Measurements from ENCODE around the gene MAP6D1.
"Not testable (repeated sequence)": the region's sequence is repeated elsewhere in the genome, so short reads cannot be mapped to it uniquely, and the experiment has no call there.

MAP6D1 gene

DNA sequence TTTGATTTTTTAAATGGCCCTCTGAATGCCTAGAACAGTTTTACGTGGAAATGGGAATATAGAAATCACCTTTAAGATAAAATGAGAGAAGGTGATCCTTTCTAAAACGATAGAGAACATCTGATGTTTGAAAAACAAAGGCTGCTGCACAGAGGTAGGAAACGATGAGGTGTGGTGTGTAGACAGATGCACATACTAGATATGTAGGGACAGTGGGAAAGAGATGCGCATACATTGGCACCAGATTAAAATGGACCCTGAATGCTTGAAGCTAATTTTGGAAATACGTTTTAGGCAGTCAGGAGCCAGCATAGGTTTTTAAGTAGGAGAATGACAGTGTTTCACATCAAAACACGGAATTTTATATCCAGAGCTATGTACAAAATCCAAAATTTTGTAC is 29.0 kb downstream of the MAP6D1 start:
- no peak for DNase-seq

DNA sequence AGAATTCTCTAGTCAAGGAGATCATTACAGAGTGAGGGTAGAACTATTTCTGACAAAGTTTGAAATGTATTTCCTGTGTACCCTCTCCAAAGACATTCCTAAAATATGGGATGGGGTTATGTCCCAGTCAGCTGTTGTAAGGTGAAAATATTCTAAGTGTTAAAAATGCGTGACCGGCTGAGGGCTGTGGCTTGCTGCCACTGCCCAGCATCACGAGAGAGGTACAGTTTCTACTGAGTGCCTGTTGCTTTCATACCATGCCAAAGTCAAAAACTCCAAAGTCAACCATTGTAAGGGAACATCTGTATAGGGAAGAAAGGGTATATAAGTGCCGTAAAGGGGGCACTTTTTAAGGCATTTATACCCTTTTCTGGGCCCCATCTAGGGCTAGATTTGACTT is 30.9 kb downstream of the MAP6D1 start:
- DNase-seq = no peak

DNA sequence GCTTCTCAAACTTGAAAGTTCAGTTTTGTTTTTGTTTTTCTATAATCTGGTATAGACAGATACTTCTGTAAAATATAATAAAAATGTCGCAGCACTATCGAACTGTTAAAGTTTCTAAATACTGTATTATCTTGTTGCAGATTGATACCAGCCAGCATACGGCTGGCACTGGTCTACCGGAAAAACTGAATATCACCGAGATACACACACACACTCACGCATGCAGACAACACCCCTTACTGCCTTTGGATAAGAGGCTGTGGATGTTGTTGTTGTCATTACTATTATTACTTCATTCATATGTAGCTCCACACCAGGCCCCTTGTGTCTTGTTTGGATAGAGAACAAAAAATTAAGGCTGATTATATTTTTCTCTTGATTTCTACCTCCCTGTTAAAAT is 32.4 kb downstream of the MAP6D1 start:
- DNase-seq = no peak

DNA sequence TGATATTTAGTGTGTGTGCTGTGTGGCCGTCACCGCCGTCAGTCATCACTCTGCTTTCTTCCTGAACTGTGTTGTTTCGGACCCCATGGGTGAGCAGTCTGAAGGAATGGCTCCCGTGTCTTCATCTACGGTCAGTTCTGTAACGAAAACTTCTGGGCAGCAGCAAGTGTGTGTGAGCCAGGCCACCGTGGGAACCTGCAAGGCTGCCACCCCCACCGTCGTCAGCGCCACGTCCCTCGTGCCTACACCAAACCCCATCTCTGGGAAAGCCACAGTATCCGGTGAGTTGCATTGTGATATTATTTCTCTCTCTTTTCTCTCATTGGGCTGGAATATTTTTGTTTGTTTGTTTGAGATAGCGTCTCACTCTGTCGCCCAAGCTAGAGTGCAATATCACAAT is 34.7 kb downstream of the MAP6D1 start:
- DNase-seq = no peak

DNA sequence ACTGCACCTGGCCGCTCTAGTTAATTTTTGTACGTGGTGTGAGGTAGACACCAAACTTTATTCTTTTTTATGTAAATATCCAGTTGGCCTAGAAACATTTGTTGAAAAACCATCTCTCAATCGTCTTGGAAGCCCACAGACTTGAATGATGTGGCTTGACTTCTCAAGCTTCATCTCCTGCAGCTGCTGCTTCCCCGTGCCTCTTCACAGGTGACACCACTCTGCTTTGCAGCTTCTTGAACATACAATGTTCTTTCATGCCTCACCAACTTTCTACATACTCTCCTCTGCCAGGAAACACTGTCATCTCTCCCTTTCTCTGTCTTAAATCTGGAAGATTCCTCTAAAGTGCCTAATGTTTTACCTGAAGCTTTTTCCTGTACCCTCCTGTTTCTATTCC is 35.6 kb downstream of the MAP6D1 start:
- DNase-seq = no peak

DNA sequence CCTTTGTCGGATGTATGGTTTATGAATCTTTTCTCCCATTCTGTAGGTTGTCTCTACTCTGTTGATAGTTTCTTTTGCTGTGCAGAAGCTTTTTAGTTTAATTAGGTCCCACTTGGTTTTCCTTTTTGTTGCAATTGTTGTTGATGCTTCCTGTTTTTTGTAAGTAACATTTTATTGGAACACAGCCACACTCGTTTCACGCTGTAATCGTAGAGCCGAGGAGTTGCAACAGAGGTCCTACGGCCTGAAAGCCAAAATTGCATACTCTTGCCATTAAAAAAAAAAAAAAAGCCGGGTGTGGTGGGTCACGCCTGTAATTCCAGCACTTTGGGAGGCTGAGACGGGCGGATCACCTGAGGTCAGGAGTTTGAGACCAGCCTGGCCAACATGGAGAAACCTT is 40.9 kb downstream of the MAP6D1 start:
- not testable (repeated sequence) for DNase-seq

DNA sequence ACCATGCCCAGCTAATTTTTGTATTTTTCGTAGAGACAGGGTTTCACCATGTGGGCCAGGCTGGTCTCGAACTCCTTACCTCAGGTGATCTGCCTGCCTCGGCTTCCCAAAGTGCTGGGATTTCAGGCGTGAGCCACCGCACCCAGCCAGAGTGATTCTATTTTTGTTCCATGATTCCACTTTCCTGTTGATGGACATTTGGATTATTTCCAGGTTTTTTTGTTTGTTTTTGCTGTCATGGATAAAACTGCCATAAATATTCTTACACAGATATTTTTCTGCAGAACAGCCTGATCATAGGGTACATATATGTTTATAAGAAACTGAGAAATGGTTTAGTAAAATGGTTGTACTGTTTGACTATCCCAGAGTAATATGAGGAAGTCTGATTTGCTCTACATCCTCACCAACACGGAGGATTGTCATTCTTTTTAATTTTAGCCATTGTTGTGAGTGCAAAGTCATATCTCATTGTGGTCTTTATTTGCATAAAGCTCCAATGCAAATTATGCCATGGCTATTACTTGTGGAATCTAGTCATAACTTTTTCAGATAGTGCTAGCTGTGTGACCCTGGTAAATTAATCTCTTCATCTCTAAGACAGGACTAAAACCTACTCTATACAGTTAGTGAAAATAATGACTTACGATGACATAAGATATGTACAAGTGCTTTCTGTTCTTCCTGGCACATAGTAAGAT is 42.7 kb downstream of the MAP6D1 start:
- no peak for DNase-seq

DNA sequence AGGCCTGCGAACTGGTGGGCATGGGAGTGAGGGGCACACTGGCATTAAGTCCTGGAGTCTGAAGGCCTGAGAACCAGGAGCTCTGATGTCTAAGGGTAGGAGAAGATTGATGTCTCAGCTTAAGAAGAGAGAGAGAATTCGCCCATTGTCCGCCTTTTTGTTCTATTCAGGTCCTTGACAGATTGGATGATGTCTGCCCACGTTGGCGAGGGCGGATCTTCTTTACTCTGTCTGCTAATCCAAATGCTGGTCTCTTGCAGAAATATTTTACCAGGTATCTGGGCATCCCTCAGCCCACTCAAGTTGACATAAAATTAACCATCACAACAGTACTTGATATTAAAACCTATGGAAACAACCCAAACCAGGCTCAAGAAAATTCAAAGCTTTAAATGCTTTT is 44.1 kb downstream of the MAP6D1 start:
- no peak for DNase-seq

DNA sequence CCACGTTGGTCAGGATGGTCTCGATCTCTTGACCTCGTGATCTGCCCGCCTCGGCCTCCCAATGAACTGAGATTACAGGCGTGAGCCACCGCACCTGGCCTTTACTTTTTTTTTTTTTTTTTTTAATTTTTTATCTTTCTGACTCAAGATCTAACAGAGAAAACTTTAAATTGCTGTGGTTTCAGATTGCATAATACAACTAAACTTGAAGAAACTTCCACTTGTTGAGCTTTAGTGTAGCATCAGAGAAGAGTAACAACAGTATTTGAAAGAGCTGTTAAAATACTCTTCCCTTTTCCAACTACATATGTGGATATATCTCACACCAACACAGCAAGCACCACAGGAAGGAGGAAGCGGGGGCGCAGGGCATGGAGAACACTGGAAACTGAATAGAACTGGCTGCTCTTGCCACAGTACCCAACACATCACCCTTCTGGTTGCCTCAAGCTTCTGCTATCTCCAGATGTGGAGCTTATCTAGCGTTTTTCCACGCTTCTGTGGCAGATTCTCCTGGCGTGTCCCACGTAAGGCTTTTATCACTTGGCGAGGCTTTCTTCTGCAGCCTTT is 45.4 kb downstream of the MAP6D1 start:
- no peak for DNase-seq

DNA sequence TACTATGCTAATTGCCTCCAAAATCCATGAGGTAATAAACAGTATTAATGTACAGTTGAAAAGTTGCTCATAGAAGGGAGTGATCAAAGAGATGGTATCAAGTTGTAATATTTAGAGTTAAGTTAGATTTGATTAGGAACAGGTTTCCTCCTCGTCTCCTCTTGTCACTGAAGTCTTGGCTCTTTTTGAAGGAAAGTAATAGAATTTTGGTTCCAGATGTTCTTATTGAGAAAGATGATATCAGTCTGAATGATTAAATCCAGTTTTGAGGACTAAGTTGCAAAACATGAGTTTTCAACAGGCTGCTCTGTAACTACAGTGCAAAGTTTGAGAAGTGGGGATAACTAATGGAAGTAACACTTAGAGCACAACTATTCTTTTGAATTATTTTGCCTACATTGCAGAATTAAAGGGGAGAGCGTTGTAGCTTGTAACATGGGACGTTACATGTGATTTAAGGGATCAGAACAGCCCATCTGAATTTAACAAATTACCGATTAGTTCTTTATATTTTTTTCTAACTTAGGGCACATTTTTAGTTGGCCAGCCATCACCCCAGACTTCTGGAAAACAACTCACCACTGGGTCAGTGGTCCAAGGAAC is 48.3 kb downstream of the MAP6D1 start:
- peak; percentile 15 for DNase-seq

DNA sequence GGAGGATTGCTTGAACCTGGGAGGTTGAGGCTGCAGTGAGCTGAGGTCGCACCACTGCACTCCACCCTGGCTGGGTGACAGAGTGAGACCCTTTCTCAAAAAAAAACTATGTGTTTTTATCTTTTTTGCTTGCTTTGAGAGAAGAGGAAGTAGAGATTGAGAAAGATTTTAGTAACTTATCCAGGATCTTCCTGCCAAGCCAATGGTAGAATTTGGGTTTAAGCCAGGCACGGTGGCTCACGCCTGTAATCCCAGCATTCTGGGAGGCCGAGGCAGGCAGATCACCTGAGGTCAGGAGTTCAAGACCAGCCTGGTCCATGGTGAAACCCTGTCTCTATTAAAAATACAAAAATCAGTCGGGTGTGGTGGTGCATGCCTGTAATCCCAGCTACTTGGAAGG is 48.9 kb downstream of the MAP6D1 start:
- not testable (repeated sequence) for DNase-seq

DNA sequence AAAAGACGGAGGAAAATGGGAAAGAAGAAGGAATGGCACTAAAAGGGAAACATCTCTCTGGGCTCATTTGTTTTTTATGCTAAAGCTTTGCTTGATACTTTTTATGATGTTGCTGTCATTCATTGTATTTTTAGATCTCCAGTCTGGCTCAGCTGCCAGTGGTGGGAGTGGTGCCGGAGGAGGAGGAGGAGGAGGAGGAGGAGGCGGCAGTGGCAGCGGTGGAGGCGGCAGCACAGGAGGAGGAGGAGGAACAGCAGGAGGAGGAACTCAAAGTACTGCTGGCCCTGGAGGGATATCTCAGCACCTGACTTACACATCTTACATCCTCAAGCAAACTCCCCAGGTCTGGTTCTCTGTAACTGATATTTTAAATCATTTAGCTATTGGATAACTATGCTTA is 49.6 kb downstream of the MAP6D1 start:
- no peak for DNase-seq

DNA sequence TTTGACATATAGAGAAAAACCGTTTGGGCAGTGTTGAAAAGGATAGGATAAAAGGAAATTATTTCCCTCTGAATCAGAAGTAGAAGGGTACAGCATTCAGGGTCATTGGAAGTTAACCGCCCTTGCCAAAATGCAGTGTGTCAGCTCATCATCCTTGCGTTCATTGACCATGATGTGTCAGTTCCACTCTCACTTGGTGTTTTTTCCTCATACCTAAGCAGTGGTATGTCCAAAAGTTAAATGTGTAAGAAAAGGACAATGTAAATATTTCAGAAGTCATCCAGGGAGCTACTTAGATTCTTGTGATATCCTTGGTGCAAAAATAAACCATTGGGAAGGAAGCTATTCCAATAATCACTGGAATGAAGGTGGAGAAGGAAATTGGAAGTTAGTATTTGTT is 50.7 kb downstream of the MAP6D1 start:
- no peak for DNase-seq

DNA sequence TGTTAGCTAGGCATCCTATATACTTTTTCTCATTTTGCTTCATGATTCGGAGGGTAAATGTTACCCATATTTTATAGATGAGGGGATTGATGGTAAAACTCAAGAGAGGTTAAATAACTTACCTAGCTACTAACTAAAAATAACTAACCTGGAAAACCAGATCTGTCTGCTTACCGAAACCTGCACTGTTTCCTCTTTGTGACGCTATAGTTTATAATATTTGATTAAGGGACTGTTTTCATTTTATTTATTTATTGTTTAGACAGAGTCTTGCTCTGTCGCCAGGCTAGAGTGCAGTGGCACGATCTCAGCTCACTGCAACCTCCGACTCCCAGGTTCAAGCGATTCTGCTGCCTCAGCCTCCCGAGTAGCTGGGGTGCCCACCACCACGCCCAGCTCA is 55.9 kb downstream of the MAP6D1 start:
- no peak for DNase-seq

DNA sequence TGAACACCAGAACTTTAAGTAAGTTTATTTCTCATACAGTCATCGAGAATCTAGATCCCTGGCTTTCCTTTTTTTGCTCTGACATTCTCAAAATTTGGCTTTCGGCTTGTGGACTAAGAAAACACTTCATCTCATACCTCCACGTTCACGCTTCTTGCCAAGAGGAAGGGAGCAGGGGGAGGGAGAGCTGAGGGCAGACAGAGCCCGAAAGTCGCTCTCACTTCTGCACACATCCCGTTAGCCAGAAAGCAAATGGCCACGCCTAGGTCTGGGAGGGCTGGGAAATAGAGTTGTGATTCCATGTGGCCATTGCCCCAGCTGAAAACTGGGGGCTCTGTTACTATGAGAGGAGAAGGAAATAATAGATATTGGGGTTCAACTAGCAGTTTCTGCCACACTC is 57.3 kb downstream of the MAP6D1 start:
- no peak for DNase-seq

DNA sequence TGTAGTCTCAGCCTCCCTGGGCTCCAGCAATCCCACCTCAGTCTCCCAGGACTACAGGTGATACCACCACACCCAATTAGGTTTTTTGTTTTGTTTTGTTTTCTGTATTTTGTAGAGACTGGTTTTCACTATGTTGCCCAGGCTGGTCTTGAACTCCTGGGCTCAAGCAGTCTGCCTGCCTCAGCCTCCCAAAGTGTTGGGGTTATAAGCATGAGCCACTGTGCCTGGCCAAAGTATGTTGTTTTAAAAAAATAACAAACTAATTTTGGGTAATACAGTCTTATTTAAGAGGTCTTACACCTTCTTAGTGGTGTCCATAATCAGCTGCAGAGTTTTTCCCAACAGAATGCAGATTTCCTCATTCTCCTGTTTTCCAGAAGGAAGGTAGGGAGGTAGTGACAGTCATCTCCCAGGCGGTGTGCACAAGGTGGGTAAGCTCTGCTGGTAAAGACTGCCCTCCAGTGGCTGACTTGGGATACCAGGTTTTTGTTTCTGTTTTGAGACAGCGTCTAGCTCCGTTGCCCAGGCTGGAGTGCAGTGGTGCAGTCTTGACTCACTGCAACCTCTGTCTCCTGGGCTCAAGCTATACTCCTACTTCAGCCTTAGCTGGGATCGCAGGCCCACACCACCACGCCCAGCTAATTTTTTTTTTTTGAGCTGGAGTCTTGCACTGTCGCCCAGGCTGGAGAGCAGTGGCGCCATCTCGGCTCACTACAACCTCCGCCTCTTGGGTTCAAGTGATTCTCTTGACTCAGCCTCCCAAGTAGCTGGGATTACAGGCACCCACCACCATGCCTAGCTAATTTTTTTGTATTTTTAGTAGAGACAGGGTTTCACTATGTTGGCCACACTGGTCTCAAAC is 58.4 kb downstream of the MAP6D1 start:
- peak; percentile 90 for DNase-seq

DNA sequence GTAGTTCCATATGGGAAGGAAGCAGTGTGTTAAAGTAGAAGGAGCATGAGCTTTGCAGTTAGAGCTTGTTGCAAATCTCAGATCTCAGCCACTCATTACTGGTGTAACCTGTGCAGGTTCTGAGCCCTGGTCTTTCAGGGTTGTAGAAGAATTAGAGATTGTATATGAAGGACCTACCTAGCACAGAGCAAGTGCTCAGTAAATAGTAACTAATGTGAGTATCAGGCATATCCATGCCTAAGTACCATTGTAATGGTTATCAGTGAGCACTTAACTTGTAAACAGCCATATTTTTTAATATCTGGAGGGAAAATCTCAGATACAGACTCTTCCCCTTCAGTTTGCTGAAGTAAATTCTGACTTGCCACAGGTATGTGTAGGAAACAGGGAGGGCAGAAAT is 59.3 kb downstream of the MAP6D1 start:
- no peak for DNase-seq

Measured in eye (tissue), 1 donor.